Neural crest cell (in vitro differentiated cells): Measurements from ENCODE around the gene INCENP. TPM values are rescaled to one million over a fixed set of nuclear protein-coding genes. Genes with fewer than 3 reads are reported as not detected.

Experiments used
- DNase-seq: peaks from one replicate; pipeline ENCODE4 v3.0.0; 2021; ENCODE audit warnings: low read depth, mixed read lengths, low spot score
- H3K27ac Mint-ChIP-seq: one replicate; pipeline ENCODE4 v1.8.0; 2021; ENCODE audit warnings: mild to moderate bottlenecking, mixed read lengths; ENCODE audit not compliant: unreplicated experiment
- H3K27me3 Mint-ChIP-seq: 2 replicates; pipeline ENCODE4 v1.8.0; 2021; ENCODE audit warnings: low read depth, mild to moderate bottlenecking, mixed read lengths
- H3K36me3 Mint-ChIP-seq: 2 replicates; pipeline ENCODE4 v1.8.0; 2021; ENCODE audit warnings: low read depth, mild to moderate bottlenecking, mixed read lengths
- H3K4me1 Mint-ChIP-seq: 2 replicates; pipeline ENCODE4 v1.8.0; 2021; ENCODE audit warnings: mixed read lengths
- H3K4me3 Mint-ChIP-seq: one replicate; pipeline ENCODE4 v1.8.0; 2021; ENCODE audit warnings: mild to moderate bottlenecking, mixed read lengths
- H3K9me3 Mint-ChIP-seq: 2 replicates; pipeline ENCODE4 v1.8.0; 2021; ENCODE audit warnings: mixed read lengths
- total RNA-seq: library from RNA; stranded (reverse); gene quantifications from 2 replicates; pipeline ENCODE4 v1.2.1, GENCODE V29; 2021
- TF ChIP-seq, protein P1 (sequence below): fragments of 200-600 bp; sonication (generic); conservative IDR thresholded peaks from 2 replicates; pipeline ENCODE4 v1.5.0; 2021; ENCODE audit warnings: antibody characterized with exemption, mild to moderate bottlenecking

INCENP gene
- total RNA-seq, 1 donor from 2014 or later = 162 TPM

GRCh38 chr11:62133328-62134065 is 9.7 kb downstream of the INCENP start:
- Mint-ChIP-seq H3K36me3 (peaks cover 7% of the 10 kb centered on the region), H3K4me1 (peaks cover 3% of the 10 kb centered on the region), H3K9me3 (no peaks in the 10 kb centered on the region), H3K27ac (no peak overlapping the region), H3K27me3 (no peaks in the 10 kb centered on the region), H3K4me3 (no peak overlapping the region)
- TF ChIP-seq, protein P1, sequence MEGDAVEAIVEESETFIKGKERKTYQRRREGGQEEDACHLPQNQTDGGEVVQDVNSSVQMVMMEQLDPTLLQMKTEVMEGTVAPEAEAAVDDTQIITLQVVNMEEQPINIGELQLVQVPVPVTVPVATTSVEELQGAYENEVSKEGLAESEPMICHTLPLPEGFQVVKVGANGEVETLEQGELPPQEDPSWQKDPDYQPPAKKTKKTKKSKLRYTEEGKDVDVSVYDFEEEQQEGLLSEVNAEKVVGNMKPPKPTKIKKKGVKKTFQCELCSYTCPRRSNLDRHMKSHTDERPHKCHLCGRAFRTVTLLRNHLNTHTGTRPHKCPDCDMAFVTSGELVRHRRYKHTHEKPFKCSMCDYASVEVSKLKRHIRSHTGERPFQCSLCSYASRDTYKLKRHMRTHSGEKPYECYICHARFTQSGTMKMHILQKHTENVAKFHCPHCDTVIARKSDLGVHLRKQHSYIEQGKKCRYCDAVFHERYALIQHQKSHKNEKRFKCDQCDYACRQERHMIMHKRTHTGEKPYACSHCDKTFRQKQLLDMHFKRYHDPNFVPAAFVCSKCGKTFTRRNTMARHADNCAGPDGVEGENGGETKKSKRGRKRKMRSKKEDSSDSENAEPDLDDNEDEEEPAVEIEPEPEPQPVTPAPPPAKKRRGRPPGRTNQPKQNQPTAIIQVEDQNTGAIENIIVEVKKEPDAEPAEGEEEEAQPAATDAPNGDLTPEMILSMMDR = no peak
- no peak for DNase-seq

DNA sequence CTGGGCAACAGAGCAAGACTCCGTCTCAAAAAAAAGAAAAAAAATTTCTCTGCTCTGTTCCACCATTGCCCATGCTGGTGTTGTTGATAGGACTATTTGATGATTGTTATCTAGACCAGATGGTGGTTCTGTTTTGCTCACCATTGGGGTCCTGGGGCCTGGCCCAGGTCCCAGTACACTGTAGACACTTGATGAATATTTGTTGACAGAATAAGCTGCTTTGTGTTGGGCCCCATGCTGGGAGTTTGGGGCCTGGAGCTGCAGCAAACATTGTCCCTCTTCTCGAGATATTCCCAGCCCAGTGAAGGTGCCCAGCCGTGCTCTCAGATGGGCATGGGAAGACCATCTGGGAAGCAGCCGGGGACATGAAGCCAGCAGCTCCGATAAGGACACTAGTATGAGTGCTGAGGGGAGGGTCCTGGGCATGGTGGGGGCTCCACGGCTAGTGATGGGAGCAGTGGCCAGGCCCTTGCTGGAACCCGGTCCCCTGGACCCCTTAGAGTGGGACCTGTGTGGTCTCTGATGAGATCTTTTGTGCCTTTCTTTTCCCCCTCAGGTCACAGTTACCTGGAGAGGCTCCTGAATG is 13.6 kb downstream of the INCENP start:
- Mint-ChIP-seq H3K27me3 (no peaks in the 10 kb centered on the region), H3K36me3 (no peaks in the 10 kb centered on the region)
- TF ChIP-seq, protein P1 = no peak

DNA sequence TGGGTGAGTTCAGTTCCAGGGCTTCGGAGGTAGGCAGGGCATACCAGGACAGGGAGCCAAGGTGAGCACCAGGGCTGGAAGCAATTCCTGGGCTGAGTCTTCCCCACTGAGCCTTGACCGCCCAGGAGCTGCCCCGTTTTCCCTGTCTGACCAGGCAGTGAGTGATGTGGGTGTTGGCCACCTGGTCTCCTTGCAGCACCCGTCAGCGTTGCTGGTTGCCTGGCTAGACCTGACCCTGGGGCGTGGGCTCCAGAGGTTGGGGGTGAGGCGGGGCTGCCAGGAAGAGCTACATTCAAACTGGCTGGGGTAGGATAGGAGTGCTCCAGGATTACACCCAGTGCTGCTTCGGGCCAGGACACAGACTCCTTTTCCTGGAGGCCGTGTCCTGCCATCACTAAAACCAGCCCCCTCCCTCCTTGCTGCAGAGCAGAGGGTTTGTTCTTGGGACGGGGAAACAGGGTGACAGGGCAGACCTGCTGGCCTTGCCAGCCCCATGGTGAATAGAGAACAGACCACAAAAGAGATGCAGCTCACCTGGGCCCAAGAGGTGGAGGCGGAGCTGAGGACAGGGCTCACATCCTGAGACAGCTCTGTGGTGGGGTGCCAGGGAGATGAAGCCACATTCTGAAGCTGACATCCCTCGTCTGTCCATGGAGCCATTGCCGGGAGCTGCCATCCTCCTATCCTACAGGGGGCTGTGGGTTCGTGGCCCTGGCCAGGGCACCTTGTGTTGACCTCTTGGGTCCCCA is 14.2 kb downstream of the INCENP start:
- no peaks in the 10 kb centered on the region for H3K4me1 Mint-ChIP-seq
- no peaks in the 10 kb centered on the region for H3K36me3 Mint-ChIP-seq
- H3K27ac Mint-ChIP-seq = no peak overlapping the region
- H3K9me3 Mint-ChIP-seq = no peaks in the 10 kb centered on the region
- H3K27me3 Mint-ChIP-seq = no peaks in the 10 kb centered on the region
- H3K4me3 Mint-ChIP-seq = no peak overlapping the region
- no peak for DNase-seq
- TF ChIP-seq, protein P1 = no peak

More for the DNA sequence above, 13.6 kb downstream of the INCENP start:
- H3K4me3 Mint-ChIP-seq = no peak overlapping the region
- no peak for DNase-seq
- H3K27ac Mint-ChIP-seq = no peak overlapping the region
- peaks cover 3% of the 10 kb centered on the region for H3K4me1 Mint-ChIP-seq
- no peaks in the 10 kb centered on the region for H3K9me3 Mint-ChIP-seq

GRCh38 chr11:62138630-62139425 is 15.0 kb downstream of the INCENP start:
- Mint-ChIP-seq H3K27me3 (no peaks in the 10 kb centered on the region), H3K9me3 (no peaks in the 10 kb centered on the region), H3K4me3 (no peak overlapping the region), H3K4me1 (no peaks in the 10 kb centered on the region), H3K36me3 (no peaks in the 10 kb centered on the region), H3K27ac (no peak overlapping the region)
- no peak for DNase-seq
- TF ChIP-seq, protein P1 = no peak
